Retinal pigment epithelial cell (primary cell): Measurements from ENCODE around the gene ADAP1.
A peak's percentile ranks its signal among the peaks of the same experiment; 100 is the strongest.

Source experiments
- DNase-seq: peaks from one replicate; pipeline ENCODE4 v3.0.0-alpha.2; 2010; ENCODE audit warnings: low read depth
- H3K4me3 ChIP-seq: 2 replicates; pipeline ENCODE4 v1.5.1; 2011; ENCODE audit warnings: mild to moderate bottlenecking, low read length, control low read depth, moderate library complexity
- CTCF ChIP-seq: conservative IDR thresholded peaks from 2 replicates; pipeline ENCODE4 v1.5.1; 2011; ENCODE audit warnings: low read depth, low read length, control low read depth, inconsistent platforms

Gene ADAP1

GRCh38 chr7:996079-996872, 41.8 kb upstream of the ADAP1 start:
- TF ChIP-seq CTCF: no peak
- no peak for DNase-seq
- H3K4me3 ChIP-seq: no peak overlapping the region

- DNase-seq: no peak
- peak; percentile 3 for TF ChIP-seq CTCF
- H3K4me3 ChIP-seq: no peak overlapping the region
Observed at GRCh38 chr7:995571-995970, 41.1 kb upstream of the ADAP1 start.

- TF ChIP-seq CTCF: no peak
- DNase-seq: no peak
Observed at GRCh38 chr7:994592-995308, 40.3 kb upstream of the ADAP1 start.

GRCh38 chr7:992709-993607, 38.5 kb upstream of the ADAP1 start:
- peak; percentile 87 for DNase-seq
- H3K4me3 ChIP-seq: no peak overlapping the region
- TF ChIP-seq CTCF: peak; percentile 100

More at GRCh38 chr7:994592-995308, 40.3 kb upstream of the ADAP1 start:
- H3K4me3 ChIP-seq: no peak overlapping the region

GRCh38 chr7:991729-992656, 37.5 kb upstream of the ADAP1 start:
- DNase-seq: no peak
- TF ChIP-seq CTCF: no peak
- no peak overlapping the region for H3K4me3 ChIP-seq
